Measurements from ENCODE around the gene PLD4. TPM values are rescaled to one million over a fixed set of nuclear protein-coding genes. Genes with fewer than 3 reads are reported as not detected.
"Not testable (repeated sequence)": the region's sequence is repeated elsewhere in the genome, so short reads cannot be mapped to it uniquely, and the experiment has no call there.

PLD4 gene
- total and polyA plus RNA-seq, 9 donors: 0.12 to 3.2 (median 1.0) TPM; not detected in 1

GRCh38 chr14:104940526-104941150, 16.0 kb downstream of the PLD4 start:
- 75 to 91% (median 78%) methylated on average over 3 of the region's 3 CpGs for WGBS, 3 donors
- TF ChIP-seq CTCF (IDR thresholded peaks at IDR 0.05) (no peak), EP300 (IDR thresholded peaks at IDR 0.05) (no peak), POLR2A (IDR thresholded peaks at IDR 0.05) (no peak)

GRCh38 chr14:104941508-104942365, 17.1 kb downstream of the PLD4 start:
- peak in 2 of 5 donors; percentile 13 to 25 for DNase-seq
- Histone ChIP-seq H3K36me3 (no peaks in the 10 kb centered on the region), H3K9me3 (no peaks in the 10 kb centered on the region), H3K4me3 (no peak overlapping the region), H3K27ac (no peak overlapping the region), H3K27me3 (no peaks in the 10 kb centered on the region), H3K4me1 (ENCODE audit: insufficient read depth) (no peaks in the 10 kb centered on the region)
- intact Hi-C loops (cut with DNase I): no loop called here
- 91 to 93% (median 92%) methylated on average over 26 of the region's 26 CpGs for WGBS, 3 donors
- no peak for TF ChIP-seq CTCF (IDR thresholded peaks at IDR 0.05)

More at GRCh38 chr14:104940526-104941150, 16.0 kb downstream of the PLD4 start:
- Histone ChIP-seq H3K27ac (no peak overlapping the region), H3K27me3 (no peaks in the 10 kb centered on the region), H3K9me3 (no peaks in the 10 kb centered on the region), H3K36me3 (no peaks in the 10 kb centered on the region), H3K4me1 (ENCODE audit: insufficient read depth) (no peaks in the 10 kb centered on the region), H3K4me3 (no peak overlapping the region)
- intact Hi-C loops (cut with DNase I): no loop called here
- no peak for DNase-seq

GRCh38 chr14:104942586-104942985, 17.9 kb downstream of the PLD4 start:
- WGBS, 3 donors: 89 to 95% (median 92%) methylated on average over 16 of the region's 16 CpGs
- DNase-seq: peak in 2 of 5 donors; percentile 11 to 28
- H3K36me3 ChIP-seq: no peaks in the 10 kb centered on the region
- no peak overlapping the region for H3K4me3 ChIP-seq
- no peaks in the 10 kb centered on the region for H3K4me1 ChIP-seq (ENCODE audit: insufficient read depth)
- no peaks in the 10 kb centered on the region for H3K27me3 ChIP-seq
- TF ChIP-seq EP300 (IDR thresholded peaks at IDR 0.05) (no peak), POLR2A (IDR thresholded peaks at IDR 0.05) (no peak), CTCF (IDR thresholded peaks at IDR 0.05) (no peak)
- intact Hi-C loops (cut with DNase I): no loop called here
- H3K9me3 ChIP-seq: no peaks in the 10 kb centered on the region
- no peak overlapping the region for H3K27ac ChIP-seq

- H3K36me3 ChIP-seq, H3K27ac ChIP-seq: not testable (repeated sequence)
Measured at GRCh38 chr14:104943216-104944015, 18.7 kb downstream of the PLD4 start.

GRCh38 chr14:104944016-104944308, 19.3 kb downstream of the PLD4 start:
- H3K9me3 ChIP-seq; H3K27me3 ChIP-seq; H3K36me3 ChIP-seq; H3K27ac ChIP-seq; H3K4me1 ChIP-seq (ENCODE audit: insufficient read depth); H3K4me3 ChIP-seq; intact Hi-C loops (cut with DNase I): not testable (repeated sequence)
- peak in 2 of 5 donors; percentile 7 to 10 for DNase-seq
- WGBS, 3 donors: 77 to 89% (median 85%) methylated on average over 6 of the region's 6 CpGs

More at GRCh38 chr14:104943216-104944015, 18.7 kb downstream of the PLD4 start:
- peak in 2 of 5 donors; percentile 11 to 28 for DNase-seq
- H3K9me3 ChIP-seq; intact Hi-C loops (cut with DNase I); H3K27me3 ChIP-seq; H3K4me3 ChIP-seq; H3K4me1 ChIP-seq (ENCODE audit: insufficient read depth): not testable (repeated sequence)
- 86 to 90% (median 90%) methylated on average over 24 to 29 of the region's 29 CpGs for WGBS, 3 donors

GRCh38 chr14:104944436-104945205, 19.9 kb downstream of the PLD4 start:
- H3K4me3 ChIP-seq; intact Hi-C loops (cut with DNase I); H3K27me3 ChIP-seq; H3K36me3 ChIP-seq; H3K4me1 ChIP-seq (ENCODE audit: insufficient read depth); H3K27ac ChIP-seq; H3K9me3 ChIP-seq: not testable (repeated sequence)
- WGBS, 3 donors: 91 to 95% (median 92%) methylated on average over 29 of the region's 29 CpGs
- peak in 1 of 5 donors; percentile 11 for DNase-seq

GRCh38 chr14:104945266-104945665, 20.6 kb downstream of the PLD4 start:
- DNase-seq: peak in 2 of 5 donors; percentile 10 to 25
- H3K4me1 ChIP-seq (ENCODE audit: insufficient read depth); H3K27me3 ChIP-seq; H3K27ac ChIP-seq; H3K36me3 ChIP-seq; intact Hi-C loops (cut with DNase I); H3K4me3 ChIP-seq; H3K9me3 ChIP-seq: not testable (repeated sequence)
- 89 to 91% (median 90%) methylated on average over 19 to 20 of the region's 20 CpGs for WGBS, 3 donors
